ENCODE results near the gene CDCP2.

CDCP2 gene

DNA sequence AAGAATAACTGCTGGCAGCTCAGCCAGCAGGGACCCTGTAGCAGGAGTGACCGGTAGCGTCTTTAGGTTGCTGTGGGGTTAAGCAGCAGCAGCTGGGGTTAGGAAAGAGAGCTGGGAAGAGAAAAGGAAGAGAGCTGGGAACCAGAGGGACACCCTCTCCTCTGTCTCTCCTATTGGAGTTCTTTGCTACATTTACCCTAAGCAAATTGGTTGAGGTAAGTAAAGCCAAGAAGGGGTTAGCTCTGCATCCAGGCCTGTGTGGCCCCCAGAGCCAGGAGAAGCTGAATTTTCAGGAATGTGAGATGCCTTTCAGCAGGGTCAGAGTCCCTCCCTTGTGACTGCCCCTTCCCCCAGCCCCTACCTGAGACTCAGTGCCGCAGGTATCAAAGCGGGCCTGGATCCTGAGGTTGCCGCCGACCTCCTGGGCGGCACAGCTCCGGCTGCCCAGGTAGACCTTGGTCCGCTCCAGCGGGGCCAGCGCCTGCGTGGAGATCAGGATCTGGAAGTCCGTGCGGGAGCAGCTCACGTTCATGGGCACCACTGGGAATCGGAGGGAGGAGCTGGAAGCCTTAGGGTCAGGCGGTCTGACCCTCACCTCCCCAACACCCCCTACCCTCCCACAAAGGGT is 16.4 kb downstream of the CDCP2 start:
- DNase-seq = no peak

GRCh38 chr1:54135436-54136120 is 17.2 kb downstream of the CDCP2 start:
- DNase-seq = no peak

DNA sequence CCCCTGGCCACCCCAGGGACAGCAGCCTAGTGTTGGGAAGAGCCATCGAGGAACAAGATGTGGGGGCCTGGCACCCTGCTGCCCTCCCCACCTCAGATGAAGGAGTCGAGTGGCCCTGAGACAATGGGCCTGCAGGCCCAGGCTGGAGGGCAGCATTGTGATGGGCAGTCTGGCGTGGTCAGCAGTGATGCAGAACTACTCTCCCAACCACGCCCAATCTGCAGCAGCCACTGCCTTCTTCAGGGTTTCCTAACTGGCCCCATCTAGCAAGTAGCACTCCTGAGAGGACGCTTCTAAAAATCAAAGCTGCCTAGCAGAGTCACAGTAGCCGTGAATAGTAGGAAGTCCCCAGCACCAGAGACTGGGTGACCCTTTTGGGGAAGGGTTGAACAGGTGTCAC is 18.5 kb downstream of the CDCP2 start:
- DNase-seq = no peak

GRCh38 chr1:54132495-54132894 is 20.3 kb downstream of the CDCP2 start:
- DNase-seq = no peak

DNA sequence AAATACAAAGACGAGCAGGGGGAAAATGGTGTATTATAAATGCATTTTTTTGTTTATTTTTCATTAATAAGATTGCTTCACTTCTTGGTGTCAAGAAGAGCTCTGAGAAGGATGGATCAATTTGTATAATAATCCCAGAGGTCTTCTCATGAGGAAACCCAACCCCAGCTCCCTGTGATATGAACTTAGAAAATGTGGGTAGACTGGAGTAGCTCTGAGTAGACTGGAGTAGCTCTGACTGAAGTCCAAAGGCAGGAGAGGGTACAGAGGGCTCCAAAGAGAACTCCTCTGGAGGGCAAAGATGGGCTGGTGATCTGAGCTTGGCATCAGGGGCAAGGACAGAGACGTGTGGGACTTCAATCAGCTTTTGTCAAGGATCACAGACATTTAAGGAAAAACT is 21.4 kb downstream of the CDCP2 start:
- DNase-seq = no peak

- DNase-seq = no peak
These were observed 22.9 kb downstream of the CDCP2 start for GRCh38 chr1:54129858-54130257.

DNA sequence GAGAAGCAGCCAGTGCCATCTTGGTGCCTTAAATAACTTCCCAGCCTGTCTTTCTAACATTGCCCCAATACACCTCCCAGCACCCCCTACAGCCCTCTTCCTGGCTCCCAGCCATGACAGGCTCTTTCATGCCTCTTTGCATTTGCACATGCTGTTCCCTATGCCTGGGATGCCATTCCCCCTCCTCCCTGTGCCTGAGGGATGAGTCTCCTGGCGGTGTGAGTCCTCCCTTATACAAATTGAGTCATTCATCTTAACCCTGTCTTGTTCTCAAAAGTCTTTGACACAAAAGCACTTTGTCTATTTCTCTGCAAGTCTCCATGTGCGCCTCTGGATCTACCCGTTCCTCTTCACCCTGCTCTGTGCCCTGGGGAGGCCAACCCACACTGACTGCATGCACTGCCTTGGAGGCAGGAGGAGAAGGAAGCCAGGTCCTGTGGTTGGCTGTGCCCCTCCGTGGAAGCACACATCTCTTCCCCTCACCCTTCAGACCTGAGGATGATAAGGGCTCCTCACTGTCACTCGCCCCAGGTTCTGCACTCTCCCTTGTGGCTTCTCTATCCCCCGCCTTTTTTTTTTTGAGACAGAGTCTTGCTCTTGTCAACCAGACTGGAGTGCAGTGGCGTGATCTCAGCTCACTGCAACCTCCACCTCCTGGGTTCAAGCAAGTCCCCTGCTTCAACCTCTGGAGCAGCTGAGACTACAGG is 25.1 kb downstream of the CDCP2 start:
- DNase-seq = no peak

- no peak for DNase-seq
These were observed 26.5 kb downstream of the CDCP2 start for GRCh38 chr1:54126271-54126815.

GRCh38 chr1:54125386-54126070 is 27.3 kb downstream of the CDCP2 start:
- DNase-seq = no peak

- no peak for DNase-seq
These were observed 27.9 kb downstream of the CDCP2 start for GRCh38 chr1:54124906-54125305.

GRCh38 chr1:54124472-54124871 is 28.3 kb downstream of the CDCP2 start:
- DNase-seq = peak; percentile 41

- no peak for DNase-seq
These were observed 29.8 kb downstream of the CDCP2 start for GRCh38 chr1:54122992-54123391.

DNA sequence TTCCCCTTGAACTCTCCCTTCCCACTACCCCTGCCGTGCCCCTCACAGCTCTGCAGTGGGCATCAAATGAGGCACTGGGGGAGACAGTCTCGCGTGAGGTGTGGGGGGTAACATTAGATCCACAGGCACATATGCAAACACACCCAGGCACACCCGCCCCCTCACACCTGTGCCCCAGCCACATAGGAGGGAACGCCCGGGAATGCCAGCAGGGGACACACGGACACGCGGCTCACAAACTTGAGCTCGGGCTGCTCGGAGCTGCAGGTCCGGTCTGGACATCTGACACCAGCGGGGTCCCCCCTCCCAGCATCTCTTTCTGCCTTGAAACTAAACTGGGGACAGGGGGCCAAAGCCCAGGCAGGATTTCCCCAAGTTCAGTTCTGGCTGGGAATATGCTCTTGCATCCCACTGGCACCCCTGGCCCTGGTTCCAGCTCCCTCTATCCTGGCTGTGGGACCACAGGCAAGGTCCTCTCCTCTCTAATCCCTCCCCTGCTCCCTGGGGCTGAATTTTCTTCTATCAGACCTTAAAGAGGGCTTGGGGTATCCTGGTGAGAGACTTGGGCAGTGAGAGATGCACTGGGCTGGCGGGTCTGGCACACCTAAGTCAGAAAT is 30.6 kb downstream of the CDCP2 start:
- DNase-seq = no peak

GRCh38 chr1:54121482-54122134 is 31.2 kb downstream of the CDCP2 start:
- peak; percentile 57 for DNase-seq

DNA sequence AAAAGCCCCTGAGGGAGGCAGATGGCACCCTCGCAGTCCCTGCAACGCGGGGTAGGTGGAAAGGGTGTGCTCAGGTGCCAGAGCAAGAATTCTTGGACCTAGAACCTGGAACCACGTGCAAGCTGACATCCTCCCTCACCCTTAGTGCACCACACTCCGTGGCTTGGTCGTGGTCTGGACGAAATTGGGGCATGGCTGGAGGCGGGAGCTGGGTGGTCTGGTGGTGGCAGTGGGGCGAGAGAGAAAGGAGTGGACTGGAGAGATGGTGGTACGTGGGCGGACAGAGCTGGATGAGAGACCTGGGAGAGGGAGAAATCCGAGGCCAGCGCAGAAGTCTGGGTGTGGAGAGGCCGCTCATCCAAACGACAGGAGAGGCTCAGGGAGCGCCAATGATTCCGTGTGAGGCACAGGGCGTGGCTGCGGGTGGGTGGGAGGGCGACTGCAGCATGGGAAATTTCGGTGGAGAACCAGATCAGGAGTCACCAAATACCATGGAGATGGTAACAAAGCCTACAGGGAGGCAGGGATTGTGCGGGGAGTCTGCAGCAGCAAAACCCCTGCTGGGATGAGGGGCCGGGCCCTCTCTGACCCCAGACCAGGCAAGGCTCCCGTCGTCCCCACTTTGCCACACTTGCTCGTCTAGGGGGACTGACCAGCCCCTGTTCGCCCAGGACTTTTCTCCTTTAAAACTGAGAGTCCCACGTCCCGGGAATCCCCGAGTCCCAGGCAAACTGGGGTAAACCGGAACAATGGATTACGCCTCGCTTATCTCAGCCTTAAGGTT is 31.9 kb downstream of the CDCP2 start:
- no peak for DNase-seq

GRCh38 chr1:54120018-54120697 is 32.6 kb downstream of the CDCP2 start:
- DNase-seq = no peak

DNA sequence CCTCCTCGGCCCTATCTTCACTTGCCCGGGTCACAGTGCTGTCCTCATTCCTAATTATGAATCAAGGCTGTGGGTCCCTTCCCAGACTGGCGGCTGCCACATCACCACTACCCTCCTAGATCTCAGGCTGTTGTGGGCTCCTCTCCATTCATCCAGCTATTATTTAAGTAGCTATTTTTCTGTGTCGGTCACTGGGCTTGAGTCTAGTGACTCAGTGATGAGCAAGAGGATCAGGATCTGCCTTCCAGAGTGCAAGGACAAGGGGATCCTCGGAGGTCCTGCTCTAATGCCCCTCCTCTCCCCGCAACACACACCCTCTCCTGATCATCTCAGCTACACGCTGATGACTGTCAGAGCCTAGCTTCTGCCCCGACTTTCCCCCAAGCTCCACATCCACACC is 34.1 kb downstream of the CDCP2 start:
- DNase-seq = no peak

- DNase-seq = no peak
These were observed 34.8 kb downstream of the CDCP2 start for GRCh38 chr1:54117815-54118563.

DNA sequence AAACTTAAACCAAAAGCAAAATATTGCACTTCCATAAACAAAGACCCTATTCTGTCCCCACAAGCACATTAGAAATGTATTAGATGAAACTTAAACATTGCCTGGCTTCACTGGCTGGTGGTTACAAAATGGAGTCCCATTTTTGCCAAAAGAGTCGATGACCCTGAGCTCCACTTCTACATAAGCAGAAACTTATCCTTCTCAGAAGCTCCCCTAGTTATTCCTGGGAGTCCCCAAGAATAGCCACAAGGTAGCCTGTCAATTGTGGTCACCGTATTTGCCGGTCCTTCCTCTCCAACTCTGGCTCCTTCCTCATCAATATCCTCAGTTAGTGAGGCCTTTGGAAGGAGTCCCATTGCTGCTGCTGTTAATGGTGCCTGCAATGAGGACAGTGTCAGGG is 37.3 kb downstream of the CDCP2 start:
- DNase-seq = no peak

GRCh38 chr1:54114955-54115354 is 37.8 kb downstream of the CDCP2 start:
- no peak for DNase-seq
